ENCODE data around the gene PATE1. TPM values are rescaled to one million over a fixed set of nuclear protein-coding genes. Genes with fewer than 3 reads are reported as not detected.

Gene PATE1
- total RNA-seq, 1 experiment from 2014 or later, result not detected

- no peak overlapping the region for H2AFZ ChIP-seq (ENCODE audit: low read depth, low read length, poor library complexity, severe bottlenecking)
- H4K20me1 ChIP-seq (ENCODE audit: insufficient read depth), result no peaks in the 10 kb centered on the region
- peaks cover 66% of the 10 kb centered on the region for H3K27me3 ChIP-seq (ENCODE audit: insufficient read depth, low read length)
- no peak overlapping the region for H3K9ac ChIP-seq (ENCODE audit: low read length)
- POLR2A ChIA-PET, result no interaction called here
- no peak for ATAC-seq
- no peaks in the 10 kb centered on the region for H3K9me2 ChIP-seq (ENCODE audit: insufficient read depth)
- H3K4me2 ChIP-seq (ENCODE audit: low read length), result no peak overlapping the region
- no peak overlapping the region for H3K27ac ChIP-seq (ENCODE audit: low read depth, low read length)
- CTCF ChIA-PET, result no interaction called here
- H3K4me1 ChIP-seq (ENCODE audit: control insufficient read depth in 1 of 2, insufficient read depth in 2 of 2, low read length in 2 of 2), result no peaks in the 10 kb centered on the region
- no peaks in the 10 kb centered on the region for H3K79me2 ChIP-seq (ENCODE audit: insufficient read depth, low read length)
- RAD21 ChIA-PET (ENCODE audit: low non-redundant PET in 1 of 2, low total read pairs in 2 of 2, uncharacterized antibody in 2 of 2, unreplicated experiment in 2 of 2), result no interaction called here
- no peak for DNase-seq (ENCODE audit: low read depth, low spot score)
- no peaks in the 10 kb centered on the region for H3K9me3 ChIP-seq (ENCODE audit: control insufficient read depth in 1 of 2, insufficient read depth in 1 of 2, low read depth in 1 of 2, low read length in 2 of 2)
- TF ChIP-seq, protein P1, sequence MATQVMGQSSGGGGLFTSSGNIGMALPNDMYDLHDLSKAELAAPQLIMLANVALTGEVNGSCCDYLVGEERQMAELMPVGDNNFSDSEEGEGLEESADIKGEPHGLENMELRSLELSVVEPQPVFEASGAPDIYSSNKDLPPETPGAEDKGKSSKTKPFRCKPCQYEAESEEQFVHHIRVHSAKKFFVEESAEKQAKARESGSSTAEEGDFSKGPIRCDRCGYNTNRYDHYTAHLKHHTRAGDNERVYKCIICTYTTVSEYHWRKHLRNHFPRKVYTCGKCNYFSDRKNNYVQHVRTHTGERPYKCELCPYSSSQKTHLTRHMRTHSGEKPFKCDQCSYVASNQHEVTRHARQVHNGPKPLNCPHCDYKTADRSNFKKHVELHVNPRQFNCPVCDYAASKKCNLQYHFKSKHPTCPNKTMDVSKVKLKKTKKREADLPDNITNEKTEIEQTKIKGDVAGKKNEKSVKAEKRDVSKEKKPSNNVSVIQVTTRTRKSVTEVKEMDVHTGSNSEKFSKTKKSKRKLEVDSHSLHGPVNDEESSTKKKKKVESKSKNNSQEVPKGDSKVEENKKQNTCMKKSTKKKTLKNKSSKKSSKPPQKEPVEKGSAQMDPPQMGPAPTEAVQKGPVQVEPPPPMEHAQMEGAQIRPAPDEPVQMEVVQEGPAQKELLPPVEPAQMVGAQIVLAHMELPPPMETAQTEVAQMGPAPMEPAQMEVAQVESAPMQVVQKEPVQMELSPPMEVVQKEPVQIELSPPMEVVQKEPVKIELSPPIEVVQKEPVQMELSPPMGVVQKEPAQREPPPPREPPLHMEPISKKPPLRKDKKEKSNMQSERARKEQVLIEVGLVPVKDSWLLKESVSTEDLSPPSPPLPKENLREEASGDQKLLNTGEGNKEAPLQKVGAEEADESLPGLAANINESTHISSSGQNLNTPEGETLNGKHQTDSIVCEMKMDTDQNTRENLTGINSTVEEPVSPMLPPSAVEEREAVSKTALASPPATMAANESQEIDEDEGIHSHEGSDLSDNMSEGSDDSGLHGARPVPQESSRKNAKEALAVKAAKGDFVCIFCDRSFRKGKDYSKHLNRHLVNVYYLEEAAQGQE (IDR thresholded peaks at IDR 0.05; ENCODE audit: low read depth), result no peak
- TF ChIP-seq ZFX (IDR thresholded peaks at IDR 0.05) (no peak), YY1 (IDR thresholded peaks at IDR 0.05; ENCODE audit: extremely low read depth, insufficient replicate concordance, low read depth, low read length) (no peak), ELF1 (IDR thresholded peaks at IDR 0.05; ENCODE audit: borderline replicate concordance, low read depth) (no peak), TCF7L2 (IDR thresholded peaks at IDR 0.05; ENCODE audit: borderline replicate concordance, extremely low read depth, insufficient read depth, insufficient read length) (no peak), ZBTB33 (IDR thresholded peaks at IDR 0.05; ENCODE audit: extremely low read depth, insufficient replicate concordance, low read length) (no peak), ATF3 (IDR thresholded peaks at IDR 0.05) (no peak), SIN3A (IDR thresholded peaks at IDR 0.05; ENCODE audit: low read depth) (no peak), SRF (IDR thresholded peaks at IDR 0.05; ENCODE audit: low read depth) (no peak), MAX (IDR thresholded peaks at IDR 0.05) (no peak), ZNF274 (IDR thresholded peaks at IDR 0.05; ENCODE audit: low read depth, low read length) (no peak)
- TF ChIP-seq, protein P2, sequence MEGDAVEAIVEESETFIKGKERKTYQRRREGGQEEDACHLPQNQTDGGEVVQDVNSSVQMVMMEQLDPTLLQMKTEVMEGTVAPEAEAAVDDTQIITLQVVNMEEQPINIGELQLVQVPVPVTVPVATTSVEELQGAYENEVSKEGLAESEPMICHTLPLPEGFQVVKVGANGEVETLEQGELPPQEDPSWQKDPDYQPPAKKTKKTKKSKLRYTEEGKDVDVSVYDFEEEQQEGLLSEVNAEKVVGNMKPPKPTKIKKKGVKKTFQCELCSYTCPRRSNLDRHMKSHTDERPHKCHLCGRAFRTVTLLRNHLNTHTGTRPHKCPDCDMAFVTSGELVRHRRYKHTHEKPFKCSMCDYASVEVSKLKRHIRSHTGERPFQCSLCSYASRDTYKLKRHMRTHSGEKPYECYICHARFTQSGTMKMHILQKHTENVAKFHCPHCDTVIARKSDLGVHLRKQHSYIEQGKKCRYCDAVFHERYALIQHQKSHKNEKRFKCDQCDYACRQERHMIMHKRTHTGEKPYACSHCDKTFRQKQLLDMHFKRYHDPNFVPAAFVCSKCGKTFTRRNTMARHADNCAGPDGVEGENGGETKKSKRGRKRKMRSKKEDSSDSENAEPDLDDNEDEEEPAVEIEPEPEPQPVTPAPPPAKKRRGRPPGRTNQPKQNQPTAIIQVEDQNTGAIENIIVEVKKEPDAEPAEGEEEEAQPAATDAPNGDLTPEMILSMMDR (IDR thresholded peaks at IDR 0.05 in 2 of 3, conservative IDR thresholded peaks at IDR 0.05 in 1 of 3; ENCODE audit: borderline replicate concordance in 1 of 3, insufficient read depth in 1 of 3, low read depth in 2 of 3, low read length in 2 of 3), result no peak
- H3K36me3 ChIP-seq (ENCODE audit: control insufficient read depth in 1 of 2, insufficient read depth in 2 of 2, low read length in 2 of 2), result no peaks in the 10 kb centered on the region
- intact Hi-C loops (cut with micrococcal nuclease), result no loop called here
- BruUV-seq (replicated peaks), result no TSS peak
- no peak overlapping the region for H3K4me3 ChIP-seq (replicated peaks in 1 of 2; ENCODE audit: low read depth in 1 of 2, low read length in 2 of 2)
These were observed 17.1 kb upstream of the PATE1 start for GRCh38 chr11:125728969-125729368.

Data from HCT116 (cell line).